AG09319 (cell line): ENCODE measurements around the gene CAMTA1.

ENCODE experiments used
- DNase-seq: peaks from one replicate; pipeline ENCODE4 v3.0.0-alpha.2; 2010; ENCODE audit warnings: low read depth; ENCODE audit errors: extremely low read depth
- TF ChIP-seq, protein P1 (sequence below): IDR thresholded peaks from 2 replicates; pipeline ENCODE4 v1.5.1; 2011; ENCODE audit warnings: low read depth, mild to moderate bottlenecking, inconsistent platforms, low read length, moderate library complexity

Gene CAMTA1

GRCh38 chr1:6951536-6951935 is 166.3 kb downstream of the CAMTA1 start:
- TF ChIP-seq, protein P1, sequence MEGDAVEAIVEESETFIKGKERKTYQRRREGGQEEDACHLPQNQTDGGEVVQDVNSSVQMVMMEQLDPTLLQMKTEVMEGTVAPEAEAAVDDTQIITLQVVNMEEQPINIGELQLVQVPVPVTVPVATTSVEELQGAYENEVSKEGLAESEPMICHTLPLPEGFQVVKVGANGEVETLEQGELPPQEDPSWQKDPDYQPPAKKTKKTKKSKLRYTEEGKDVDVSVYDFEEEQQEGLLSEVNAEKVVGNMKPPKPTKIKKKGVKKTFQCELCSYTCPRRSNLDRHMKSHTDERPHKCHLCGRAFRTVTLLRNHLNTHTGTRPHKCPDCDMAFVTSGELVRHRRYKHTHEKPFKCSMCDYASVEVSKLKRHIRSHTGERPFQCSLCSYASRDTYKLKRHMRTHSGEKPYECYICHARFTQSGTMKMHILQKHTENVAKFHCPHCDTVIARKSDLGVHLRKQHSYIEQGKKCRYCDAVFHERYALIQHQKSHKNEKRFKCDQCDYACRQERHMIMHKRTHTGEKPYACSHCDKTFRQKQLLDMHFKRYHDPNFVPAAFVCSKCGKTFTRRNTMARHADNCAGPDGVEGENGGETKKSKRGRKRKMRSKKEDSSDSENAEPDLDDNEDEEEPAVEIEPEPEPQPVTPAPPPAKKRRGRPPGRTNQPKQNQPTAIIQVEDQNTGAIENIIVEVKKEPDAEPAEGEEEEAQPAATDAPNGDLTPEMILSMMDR, result no peak
- DNase-seq, result no peak

DNA sequence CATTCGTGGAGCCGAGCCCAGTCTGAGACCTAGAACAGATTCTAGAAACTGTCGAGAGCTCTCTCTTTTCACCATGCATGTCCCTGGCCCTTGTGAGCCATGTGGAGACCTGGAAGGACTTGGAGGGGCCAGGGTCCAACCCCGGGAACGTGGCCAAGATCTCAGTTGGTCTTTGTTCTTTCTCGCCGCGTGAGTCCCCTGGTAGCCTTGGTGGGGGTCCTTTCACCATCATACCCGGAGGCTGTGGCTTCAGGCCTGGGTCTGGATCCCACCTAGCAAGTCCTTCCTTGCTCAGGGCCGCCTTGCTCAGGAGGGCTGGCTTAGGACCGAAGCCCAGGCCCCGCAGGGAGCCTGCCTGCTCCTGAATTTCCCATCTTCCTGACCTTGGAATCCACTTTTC is 168.0 kb downstream of the CAMTA1 start:
- no peak for DNase-seq
- TF ChIP-seq, protein P1, result no peak

DNA sequence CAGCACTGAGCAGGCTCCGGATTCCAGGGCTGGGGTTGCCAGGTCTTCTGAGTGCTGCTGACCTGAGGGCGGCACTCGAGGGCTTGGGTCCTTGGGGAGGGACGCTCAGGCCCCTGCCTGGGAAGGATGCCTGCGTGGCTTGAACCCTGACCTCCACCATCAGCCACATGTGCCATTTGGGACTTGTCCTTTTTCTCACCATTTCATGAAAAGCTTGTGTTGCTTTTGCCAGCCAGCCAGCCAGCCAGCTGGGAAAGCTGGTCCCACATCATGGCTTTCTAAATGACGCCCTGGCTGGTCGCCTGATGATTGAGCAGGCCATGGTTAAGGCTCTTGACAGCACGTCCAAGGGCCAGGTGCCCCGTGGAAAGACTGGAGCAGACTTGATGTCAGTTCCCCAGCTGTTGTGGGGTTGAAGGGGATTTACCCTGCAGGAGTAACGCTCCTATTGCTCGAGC is 168.7 kb downstream of the CAMTA1 start:
- DNase-seq, result no peak

DNA sequence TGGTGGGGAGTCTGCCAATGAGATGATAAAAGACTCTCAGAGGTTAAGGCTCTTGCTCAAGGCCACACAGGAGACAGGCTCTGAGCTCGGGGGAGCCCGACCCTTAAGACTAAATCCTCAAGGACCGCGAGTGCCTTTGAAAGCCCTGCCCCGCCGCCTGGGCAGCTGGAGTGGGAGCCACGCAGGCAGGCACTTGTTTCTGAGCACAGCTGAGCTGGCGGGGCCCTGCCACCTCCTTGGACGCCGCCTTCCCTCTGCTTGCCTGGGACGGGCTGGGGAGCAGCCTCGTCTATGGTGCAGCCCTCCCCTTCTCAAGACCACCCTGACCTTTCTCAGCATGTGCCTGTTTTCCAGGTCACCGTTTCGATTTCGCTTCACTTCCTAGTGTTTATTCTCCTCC is 169.3 kb downstream of the CAMTA1 start:
- TF ChIP-seq, protein P1, result no peak
- DNase-seq, result no peak

More for the DNA sequence above, 168.7 kb downstream of the CAMTA1 start:
- TF ChIP-seq, protein P1, result no peak

DNA sequence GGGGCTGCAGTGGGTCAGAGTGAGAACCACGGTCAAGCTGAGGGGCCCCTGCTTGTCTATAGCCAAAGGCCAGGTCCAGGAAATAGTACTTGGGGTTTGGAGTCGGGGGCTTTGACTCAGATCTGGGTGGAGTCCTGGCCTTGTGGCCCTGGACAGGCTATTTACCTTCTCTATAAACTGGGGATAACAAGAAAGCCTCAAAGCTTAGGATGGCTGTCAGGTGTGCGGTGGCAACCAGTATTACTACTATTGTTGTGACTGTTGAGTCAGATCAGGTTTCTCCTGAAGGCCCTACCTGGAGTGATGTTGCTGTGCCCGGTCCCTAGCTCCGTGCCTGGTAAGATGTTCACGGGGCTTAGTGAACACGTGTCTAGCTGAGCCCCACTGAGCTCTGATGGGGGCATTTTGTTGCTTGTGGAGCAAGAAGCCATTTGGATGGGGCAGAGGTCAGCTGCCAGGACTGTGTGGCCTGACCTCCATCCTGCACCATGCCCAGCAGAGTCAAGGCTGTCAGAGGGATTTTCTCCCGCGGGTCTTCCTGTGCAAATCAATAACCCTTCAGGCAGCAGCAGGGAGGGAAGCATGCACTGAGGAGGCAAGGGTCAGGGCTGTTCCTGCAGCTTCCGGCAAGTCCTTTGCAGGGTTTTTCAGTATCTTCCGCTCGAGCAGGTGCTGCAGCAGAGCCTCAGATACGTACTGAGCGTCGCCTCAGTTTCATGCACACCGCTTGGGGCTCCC is 170.3 kb downstream of the CAMTA1 start:
- TF ChIP-seq, protein P1, result no peak
- DNase-seq, result no peak

- DNase-seq, result no peak
- TF ChIP-seq, protein P1, result no peak
These were observed 171.4 kb downstream of the CAMTA1 start for GRCh38 chr1:6956488-6957159.

- DNase-seq, result no peak
- TF ChIP-seq, protein P1, result no peak
These were observed 172.1 kb downstream of the CAMTA1 start for GRCh38 chr1:6957341-6957740.
